Left ventricle myocardium inferior (tissue), 1 donor: ENCODE data around the gene ITPKB. TPM values are rescaled to one million over a fixed set of nuclear protein-coding genes. Genes with fewer than 3 reads are reported as not detected.
"Not testable (repeated sequence)": the region's sequence is repeated elsewhere in the genome, so short reads cannot be mapped to it uniquely, and the experiment has no call there.

Source experiments
- DNase-seq: peaks from one replicate; pipeline ENCODE4 v3.0.0-alpha.2; 2020
- H3K27ac ChIP-seq: fragments of 200-600 bp; replicated peaks from 2 replicates; pipeline ENCODE4 v1.8.0; 2021
- H3K27me3 ChIP-seq: fragments of 200-600 bp; 2 replicates; pipeline ENCODE4 v1.8.0; 2021; ENCODE audit warnings: low read depth
- H3K36me3 ChIP-seq: fragments of 200-600 bp; 2 replicates; pipeline ENCODE4 v1.8.0; 2021
- H3K4me1 ChIP-seq: fragments of 200-600 bp; 2 replicates; pipeline ENCODE4 v1.8.0; 2021
- H3K4me3 ChIP-seq: fragments of 200-600 bp; 2 replicates; pipeline ENCODE4 v1.8.0; 2021; ENCODE audit warnings: mild to moderate bottlenecking, moderate library complexity
- H3K9me3 ChIP-seq: fragments of 200-600 bp; replicated peaks from 2 replicates; pipeline ENCODE4 v1.8.0; 2021
- CTCF ChIP-seq: fragments of 200-600 bp; IDR thresholded peaks from 2 replicates; pipeline ENCODE4 v1.8.0; 2021; ENCODE audit warnings: antibody characterized with exemption, mild to moderate bottlenecking, borderline replicate concordance
- intact Hi-C: fragments of 100-400 bp; cut with micrococcal nuclease; formaldehyde crosslinking; loops from one replicate; pipeline ENCODE4 v1.11.0; 2022
- total RNA-seq: library from RNA; stranded (reverse); fragmentation: NEBNext Ultra II Directional; extraction: Animal tissue kit (Norgen Biotek cat#: 25700); gene quantifications from one replicate; pipeline ENCODE4 v1.2.1, GENCODE V29; 2021
- donor health status: DM: no; HTN: yes; CAD: no; lungs with severe emphysema.

The ITPKB gene
- total RNA-seq, 1 donor from 2014 or later, result 15.7 TPM

DNA sequence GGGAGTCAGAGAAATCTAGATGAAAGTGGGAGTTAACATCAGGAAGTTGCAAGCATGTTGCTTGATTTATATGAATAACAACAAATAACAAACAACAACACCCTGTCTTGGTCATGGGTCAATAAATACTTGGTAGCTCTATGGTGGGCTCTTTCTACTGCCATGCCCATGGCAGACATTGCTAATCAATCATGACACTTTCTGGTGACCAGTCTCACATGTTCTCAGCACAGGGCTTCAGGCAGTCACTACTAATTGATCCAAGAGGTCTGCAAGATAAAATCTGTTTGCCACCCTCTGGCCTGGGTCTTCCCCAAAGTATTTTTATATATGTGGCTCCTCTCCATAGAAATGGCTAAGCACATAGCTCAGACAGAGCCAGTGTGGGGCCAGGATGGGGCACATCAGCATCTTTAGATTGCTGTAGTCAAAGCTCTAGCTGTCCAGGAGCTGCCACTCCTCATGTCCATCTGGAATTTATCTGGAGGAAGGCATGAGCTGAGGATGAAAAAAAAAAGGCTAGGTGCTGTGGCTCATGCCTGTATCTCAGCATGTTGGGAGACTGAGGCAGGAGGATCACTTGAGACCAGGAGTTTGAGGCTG, 139.3 kb downstream of the ITPKB start:
- DNase-seq, result no peak
- Histone ChIP-seq H3K27ac (no peak overlapping the region), H3K4me3 (no peak overlapping the region), H3K9me3 (peaks cover 8% of the 10 kb centered on the region), H3K4me1 (peaks cover 30% of the 10 kb centered on the region), H3K36me3 (no peaks in the 10 kb centered on the region), H3K27me3 (no peaks in the 10 kb centered on the region)
- no peak for TF ChIP-seq CTCF
- intact Hi-C loops, result loop anchor here (10.0 kb wide), 1 partner anchor 55 kb away; the partner anchor contains the start of gene STUM

DNA sequence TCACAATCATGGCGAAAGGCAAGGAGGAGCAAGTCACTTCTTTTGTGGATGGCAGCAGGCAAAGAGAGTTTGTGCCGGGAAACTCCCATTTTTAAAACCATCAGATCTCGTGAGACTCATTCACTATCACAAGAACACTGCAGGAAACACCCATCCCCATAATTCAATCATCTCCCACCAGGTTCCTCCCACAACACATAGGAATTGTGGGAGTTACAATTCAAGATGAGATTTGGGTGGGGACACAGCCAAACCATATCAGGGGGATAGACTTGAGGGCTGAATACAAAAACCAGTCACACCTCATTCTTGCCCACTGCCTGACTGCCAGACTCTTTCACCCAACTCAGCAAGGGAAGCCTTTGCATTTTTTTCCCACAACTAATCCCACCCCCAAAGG, 140.1 kb downstream of the ITPKB start:
- H3K4me3 ChIP-seq, H3K27me3 ChIP-seq, H3K36me3 ChIP-seq, H3K27ac ChIP-seq, DNase-seq, intact Hi-C loops, H3K9me3 ChIP-seq: not testable (repeated sequence)
- H3K4me1 ChIP-seq, result peaks cover 22% of the 10 kb centered on the region

- no peak for TF ChIP-seq CTCF
- Histone ChIP-seq H3K27me3 (no peaks in the 10 kb centered on the region), H3K27ac (no peak overlapping the region), H3K36me3 (no peaks in the 10 kb centered on the region), H3K4me3 (no peak overlapping the region), H3K4me1 (peaks cover 17% of the 10 kb centered on the region), H3K9me3 (peaks cover 8% of the 10 kb centered on the region)
- DNase-seq, result no peak
- intact Hi-C loops, result no loop called here
These were observed 140.6 kb downstream of the ITPKB start for GRCh38 chr1:226598455-226598849.

DNA sequence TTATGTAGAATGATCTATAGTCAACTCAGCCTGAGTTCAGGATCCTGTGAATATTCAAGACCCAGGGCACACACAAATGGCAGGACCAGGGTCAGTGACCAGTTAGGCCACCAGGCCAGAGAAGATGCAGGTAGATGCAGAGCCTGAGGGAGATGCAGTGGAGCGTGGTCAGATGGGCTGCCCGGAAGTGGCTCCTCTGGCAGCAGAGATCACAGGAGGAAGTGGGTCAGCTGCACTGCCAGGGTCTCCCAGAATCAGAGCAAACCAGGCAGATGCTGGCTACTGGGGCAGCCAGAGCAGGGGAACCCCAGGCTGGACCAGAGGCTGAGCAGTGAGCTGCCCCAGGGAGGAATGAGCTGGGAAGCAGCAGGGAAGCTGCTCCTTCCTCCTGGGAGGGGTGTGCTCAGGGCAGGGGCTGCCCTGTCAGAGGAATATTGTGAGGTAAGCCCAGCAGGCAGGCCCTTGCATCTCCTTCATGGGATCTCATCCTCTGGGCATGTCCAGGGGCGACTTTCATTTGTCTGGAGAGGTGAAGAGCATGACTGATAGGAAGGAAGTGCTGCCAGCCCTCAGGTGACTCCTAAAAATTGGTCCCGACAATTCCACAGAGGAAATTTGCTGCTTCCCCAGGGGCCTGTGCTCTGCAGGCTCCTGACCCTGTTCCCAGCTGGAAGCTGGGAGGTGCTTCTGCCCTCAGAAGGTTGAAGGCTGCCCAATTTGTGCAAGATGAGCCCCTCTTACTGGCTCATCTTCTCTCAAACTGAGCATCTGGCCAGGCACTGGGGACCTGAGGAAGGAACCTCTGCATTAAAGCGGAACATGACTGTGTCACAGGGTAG, 141.2 kb downstream of the ITPKB start:
- no peaks in the 10 kb centered on the region for H3K27me3 ChIP-seq
- no peak for DNase-seq
- no peak for TF ChIP-seq CTCF
- H3K27ac ChIP-seq, result no peak overlapping the region
- H3K4me1 ChIP-seq, result peaks cover 11% of the 10 kb centered on the region
- no peak overlapping the region for H3K4me3 ChIP-seq
- intact Hi-C loops, result no loop called here
- H3K36me3 ChIP-seq, result no peaks in the 10 kb centered on the region
- H3K9me3 ChIP-seq, result peaks cover 8% of the 10 kb centered on the region

GRCh38 chr1:226596531-226597165, 142.4 kb downstream of the ITPKB start:
- H3K36me3 ChIP-seq, result no peaks in the 10 kb centered on the region
- peaks cover 8% of the 10 kb centered on the region for H3K9me3 ChIP-seq
- intact Hi-C loops, result no loop called here
- no peaks in the 10 kb centered on the region for H3K4me1 ChIP-seq
- H3K27ac ChIP-seq, result no peak overlapping the region
- no peaks in the 10 kb centered on the region for H3K27me3 ChIP-seq
- H3K4me3 ChIP-seq, result no peak overlapping the region
- DNase-seq, result no peak
- no peak for TF ChIP-seq CTCF

- no peak for TF ChIP-seq CTCF
- Histone ChIP-seq H3K4me1 (peaks cover 6% of the 10 kb centered on the region), H3K27me3 (no peaks in the 10 kb centered on the region), H3K9me3 (peaks cover 8% of the 10 kb centered on the region), H3K36me3 (no peaks in the 10 kb centered on the region), H3K27ac (no peak overlapping the region), H3K4me3 (no peak overlapping the region)
- intact Hi-C loops, result no loop called here
- no peak for DNase-seq
These were observed 145.5 kb downstream of the ITPKB start for GRCh38 chr1:226593541-226593940.
